Measurements from ENCODE around the gene KIR3DL2.

- no peak for TF ChIP-seq CTCF (IDR thresholded peaks at IDR 0.05; ENCODE audit: low read depth, low read length)
- no peak for TF ChIP-seq EZH2phosphoT487 (IDR thresholded peaks at IDR 0.05; ENCODE audit: low read depth)
Measured at GRCh38 chr19:54803410-54803809, 46.8 kb upstream of the KIR3DL2 start, which contains the start of gene KIR2DL4.

Measured in OCI-LY3 (cell line).